ENCODE measurements around the gene HIP1. TPM values are rescaled to one million over a fixed set of nuclear protein-coding genes. Genes with fewer than 3 reads are reported as not detected.
"Not testable (repeated sequence)": the region's sequence is repeated elsewhere in the genome, so short reads cannot be mapped to it uniquely, and the experiment has no call there.

The HIP1 gene
- total and polyA plus RNA-seq, 3 experiments from 2014 or later = 6.1 to 7.4 (median 6.7) TPM

DNA sequence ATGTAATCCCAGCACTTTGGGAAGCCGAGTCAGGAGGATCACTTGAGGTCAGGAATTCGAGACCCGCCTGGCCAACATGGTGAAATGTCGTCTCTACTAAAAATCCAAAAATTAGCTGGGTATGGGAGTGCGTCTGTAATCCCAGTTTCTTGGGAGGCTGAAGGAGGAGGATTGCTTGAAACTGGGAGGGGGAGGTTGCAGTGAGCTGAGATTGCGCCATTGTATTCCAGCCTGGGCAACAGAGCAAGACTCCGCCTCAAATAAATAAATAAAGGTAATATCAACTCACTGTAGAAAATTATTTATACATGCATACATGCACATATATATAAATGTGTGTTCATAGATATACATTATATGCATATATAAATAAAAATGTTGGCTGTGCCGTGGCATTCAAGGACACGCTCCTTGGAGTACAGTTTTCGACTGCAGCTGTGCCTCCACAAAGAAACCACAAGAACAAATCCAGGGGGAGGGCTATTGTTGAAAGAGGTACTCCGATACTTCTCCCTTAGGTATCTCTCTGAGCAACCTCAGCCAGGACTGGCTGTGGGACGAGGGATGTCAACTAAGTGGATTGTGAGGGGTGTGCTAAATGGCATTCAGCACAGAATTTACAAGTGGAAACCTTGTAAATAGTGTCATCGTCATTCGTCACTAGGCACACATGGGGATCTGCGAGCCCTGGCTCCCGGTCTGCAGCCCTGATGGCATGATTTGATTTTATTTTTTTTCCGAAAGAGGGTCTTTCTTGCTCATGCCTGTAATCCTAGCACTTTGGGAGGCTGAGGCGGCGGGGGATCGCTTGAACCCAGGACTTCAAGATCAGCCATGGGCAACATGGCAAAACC, 49.3 kb downstream of the HIP1 start:
- Histone ChIP-seq H3K4me3 (ENCODE audit: low read length) (no peak overlapping the region), H3K27me3 (ENCODE audit: insufficient read depth, low read length, poor library complexity, severe bottlenecking) (no peaks in the 10 kb centered on the region), H3K9me3 (ENCODE audit: low read length) (no peaks in the 10 kb centered on the region), H3K4me1 (ENCODE audit: insufficient read depth, low read length) (no peaks in the 10 kb centered on the region), H3K27ac (ENCODE audit: low read depth, low read length) (no peak overlapping the region), H3K36me3 (ENCODE audit: insufficient read depth, low read length) (no peaks in the 10 kb centered on the region)
- POLR2A ChIA-PET = no interaction called here
- peaks cover 0 to 2% (median 0%) of the 10 kb centered on the region in 3 donors for H3K36me3 Mint-ChIP-seq
- no peaks in the 10 kb centered on the region for H3K9me3 Mint-ChIP-seq
- no peak for DNase-seq
- CTCF ChIA-PET = no interaction called here
- no peak overlapping the region for H3K27ac Mint-ChIP-seq
- H3K27me3 Mint-ChIP-seq = peaks cover 0 to 2% of the 10 kb centered on the region in 2 donors
- peaks cover 0 to 9% (median 0%) of the 10 kb centered on the region in 3 donors for H3K4me1 Mint-ChIP-seq
- peak overlapping the region in 1 of 7 donors; percentile 9 for H3K4me3 Mint-ChIP-seq

- no peaks in the 10 kb centered on the region for H3K4me1 ChIP-seq (ENCODE audit: insufficient read depth, low read length)
- DNase-seq = no peak
- Mint-ChIP-seq H3K27me3 (peaks cover 0 to 2% of the 10 kb centered on the region in 2 donors), H3K9me3 (no peaks in the 10 kb centered on the region), H3K27ac (no peak overlapping the region), H3K4me3 (peak overlapping the region in 1 of 7 donors; percentile 52), H3K4me1 (peaks cover 0 to 10% (median 0%) of the 10 kb centered on the region in 3 donors), H3K36me3 (peaks cover 0 to 2% (median 0%) of the 10 kb centered on the region in 3 donors)
- H3K27ac ChIP-seq (ENCODE audit: low read depth, low read length) = no peak overlapping the region
- POLR2A ChIA-PET = interaction anchor here (0.6 kb wide), 1 partner anchor 28 kb away, joined by 3 read pairs; no protein-coding TSS in a partner anchor
- CTCF ChIA-PET = no interaction called here
- H3K36me3 ChIP-seq (ENCODE audit: insufficient read depth, low read length) = no peaks in the 10 kb centered on the region
- H3K27me3 ChIP-seq (ENCODE audit: insufficient read depth, low read length, poor library complexity, severe bottlenecking) = no peaks in the 10 kb centered on the region
- H3K4me3 ChIP-seq (ENCODE audit: low read length) = no peak overlapping the region
- no peaks in the 10 kb centered on the region for H3K9me3 ChIP-seq (ENCODE audit: low read length)
Observed at GRCh38 chr7:75688200-75689136, 50.3 kb downstream of the HIP1 start.

DNA sequence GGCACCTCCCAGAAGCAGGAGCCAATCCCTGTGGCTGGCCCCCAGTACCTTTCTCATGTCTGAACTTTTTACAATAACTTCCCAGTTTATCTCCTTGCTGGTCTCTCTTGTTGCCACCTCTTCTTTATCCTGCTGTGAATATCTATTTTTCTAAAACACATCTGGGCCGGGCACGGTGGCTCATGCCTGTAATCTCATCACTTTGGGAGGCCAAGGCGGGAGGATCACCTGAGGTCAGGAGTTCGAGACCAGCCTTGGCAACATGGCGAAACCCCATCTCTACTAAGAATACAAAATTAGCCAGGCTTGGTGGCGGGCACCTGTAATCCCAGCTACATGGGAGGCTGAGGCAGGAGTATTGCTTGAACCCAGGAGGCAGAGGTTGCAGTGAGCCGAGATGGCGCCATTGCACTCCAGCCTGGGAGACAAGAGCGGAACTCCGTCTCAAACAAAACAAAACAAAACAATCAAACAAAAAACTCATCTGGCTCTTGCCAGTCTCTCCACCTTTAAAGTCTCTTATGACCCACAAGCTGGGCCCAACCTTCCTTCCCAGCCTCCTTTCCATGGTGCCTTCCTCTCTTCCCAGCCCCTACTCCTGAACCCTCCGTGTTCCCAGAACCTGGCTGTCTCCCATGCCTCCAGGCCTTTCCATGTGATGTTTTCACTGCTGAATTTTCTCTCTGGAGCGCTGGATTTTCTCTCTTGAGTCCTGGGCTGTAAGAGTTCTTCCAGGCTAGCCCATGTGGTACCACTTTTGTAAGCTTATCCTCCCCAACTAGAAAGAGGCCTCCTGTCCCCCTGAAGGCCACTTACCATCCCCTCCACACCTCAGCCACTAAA, 51.3 kb downstream of the HIP1 start:
- Mint-ChIP-seq H3K27ac (no peak overlapping the region), H3K4me1 (peaks cover 0 to 10% (median 0%) of the 10 kb centered on the region in 3 donors), H3K4me3 (no peak overlapping the region), H3K36me3 (no peaks in the 10 kb centered on the region), H3K27me3 (peaks cover 0 to 2% of the 10 kb centered on the region in 2 donors), H3K9me3 (no peaks in the 10 kb centered on the region)
- no peaks in the 10 kb centered on the region for H3K36me3 ChIP-seq (ENCODE audit: insufficient read depth, low read length)
- no peaks in the 10 kb centered on the region for H3K27me3 ChIP-seq (ENCODE audit: insufficient read depth, low read length, poor library complexity, severe bottlenecking)
- no peaks in the 10 kb centered on the region for H3K9me3 ChIP-seq (ENCODE audit: low read length)
- no peak overlapping the region for H3K27ac ChIP-seq (ENCODE audit: low read depth, low read length)
- no peak overlapping the region for H3K4me3 ChIP-seq (ENCODE audit: low read length)
- no peaks in the 10 kb centered on the region for H3K4me1 ChIP-seq (ENCODE audit: insufficient read depth, low read length)
- ChIA-PET CTCF (no interaction called here), POLR2A (interaction anchor here (0.6 kb wide), 1 partner anchor 29 kb away, joined by 3 read pairs; no protein-coding TSS in a partner anchor)
- no peak for DNase-seq

DNA sequence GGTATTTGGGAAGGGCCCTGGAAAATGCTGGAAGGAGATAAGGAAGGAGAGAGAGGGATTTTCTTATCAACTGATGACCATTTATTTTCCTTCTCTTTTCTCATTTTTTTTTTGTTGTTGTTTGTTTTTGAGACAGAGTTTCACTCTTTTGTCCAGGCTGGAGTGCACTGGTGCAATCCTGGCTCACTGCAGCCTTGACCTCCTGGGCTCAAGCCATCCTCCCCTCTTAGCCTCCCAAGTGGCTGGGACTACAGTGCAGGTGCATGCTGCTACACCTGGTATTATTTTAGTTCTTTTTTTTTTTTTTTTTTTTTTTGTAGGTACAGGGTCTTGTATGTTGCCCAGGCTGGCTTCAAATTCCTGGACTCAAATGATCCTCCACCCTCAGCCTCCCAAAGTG, 52.2 kb downstream of the HIP1 start:
- no peak overlapping the region for H3K4me3 Mint-ChIP-seq
- no peak for DNase-seq
- no peaks in the 10 kb centered on the region for H3K36me3 ChIP-seq (ENCODE audit: insufficient read depth, low read length)
- no peak overlapping the region for H3K27ac ChIP-seq (ENCODE audit: low read depth, low read length)
- H3K36me3 Mint-ChIP-seq = no peaks in the 10 kb centered on the region
- H3K27me3 Mint-ChIP-seq = peaks cover 0 to 2% of the 10 kb centered on the region in 2 donors
- H3K27ac Mint-ChIP-seq = peak overlapping the region in 2 of 8 donors; percentile 23 to 43
- no peaks in the 10 kb centered on the region for H3K27me3 ChIP-seq (ENCODE audit: insufficient read depth, low read length, poor library complexity, severe bottlenecking)
- no peaks in the 10 kb centered on the region for H3K9me3 Mint-ChIP-seq
- H3K4me1 Mint-ChIP-seq = peaks cover 0 to 10% (median 0%) of the 10 kb centered on the region in 3 donors
- ChIA-PET POLR2A (no interaction called here), CTCF (no interaction called here)
- H3K9me3 ChIP-seq (ENCODE audit: low read length) = no peaks in the 10 kb centered on the region
- H3K4me1 ChIP-seq (ENCODE audit: insufficient read depth, low read length) = no peaks in the 10 kb centered on the region
- H3K4me3 ChIP-seq (ENCODE audit: low read length) = no peak overlapping the region

DNA sequence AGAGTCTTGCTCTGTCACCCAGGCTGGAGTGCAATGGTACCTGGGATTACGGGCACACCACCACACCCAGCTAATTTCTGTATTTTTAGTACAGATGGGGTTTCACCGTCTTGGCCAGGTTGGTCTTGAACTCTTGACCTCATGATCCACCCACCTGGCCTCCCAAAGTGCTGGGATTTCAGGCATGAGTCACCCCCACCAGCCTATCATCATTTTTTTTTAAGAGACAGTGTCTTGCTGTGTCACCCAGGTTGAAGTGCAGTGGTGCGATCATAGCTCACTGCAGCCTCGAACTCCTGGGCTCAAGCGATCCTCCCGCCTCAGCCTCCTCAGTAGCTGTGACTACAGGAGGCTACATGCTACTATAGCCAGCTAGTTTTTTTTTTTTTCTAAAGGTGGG, 56.7 kb downstream of the HIP1 start:
- CTCF ChIA-PET; H3K4me3 ChIP-seq (ENCODE audit: low read length); H3K9me3 ChIP-seq (ENCODE audit: low read length); H3K9me3 Mint-ChIP-seq; H3K27me3 ChIP-seq (ENCODE audit: insufficient read depth, low read length, poor library complexity, severe bottlenecking); H3K36me3 Mint-ChIP-seq; H3K27me3 Mint-ChIP-seq; H3K4me1 Mint-ChIP-seq; H3K4me3 Mint-ChIP-seq; H3K4me1 ChIP-seq (ENCODE audit: insufficient read depth, low read length); POLR2A ChIA-PET; H3K36me3 ChIP-seq (ENCODE audit: insufficient read depth, low read length); H3K27ac ChIP-seq (ENCODE audit: low read depth, low read length); DNase-seq: not testable (repeated sequence)
- peak overlapping the region in 1 of 8 donors; percentile 46 for H3K27ac Mint-ChIP-seq

DNA sequence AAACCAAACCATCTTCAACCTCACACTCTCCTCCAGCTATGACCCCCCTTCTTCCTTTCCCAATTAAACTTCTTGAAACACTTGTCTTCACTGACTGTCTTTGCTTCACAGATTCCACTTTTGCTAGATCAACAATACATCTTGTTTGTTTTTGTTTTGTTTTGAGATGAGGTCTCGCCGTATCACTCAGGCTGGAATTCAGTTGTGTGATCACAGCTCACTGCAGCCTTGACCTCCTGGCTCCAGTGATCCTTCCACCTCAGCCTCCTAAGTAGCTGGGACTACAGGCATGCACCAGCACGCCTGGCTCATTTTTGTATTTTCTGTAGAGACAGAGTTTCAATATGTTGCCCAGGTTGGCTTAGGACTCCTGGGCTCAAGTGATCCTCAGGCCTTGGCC, 59.7 kb downstream of the HIP1 start:
- no peak for DNase-seq
- Mint-ChIP-seq H3K4me1 (no peaks in the 10 kb centered on the region), H3K27ac (no peak overlapping the region), H3K27me3 (no peaks in the 10 kb centered on the region), H3K4me3 (no peak overlapping the region), H3K9me3 (peaks cover 0 to 2% (median 0%) of the 10 kb centered on the region in 5 donors), H3K36me3 (peaks cover 5 to 8% (median 5%) of the 10 kb centered on the region in 3 donors)
- H3K36me3 ChIP-seq (ENCODE audit: insufficient read depth, low read length) = no peaks in the 10 kb centered on the region
- H3K4me3 ChIP-seq (ENCODE audit: low read length) = no peak overlapping the region
- no peaks in the 10 kb centered on the region for H3K9me3 ChIP-seq (ENCODE audit: low read length)
- CTCF ChIA-PET = no interaction called here
- POLR2A ChIA-PET = no interaction called here
- no peaks in the 10 kb centered on the region for H3K4me1 ChIP-seq (ENCODE audit: insufficient read depth, low read length)
- no peaks in the 10 kb centered on the region for H3K27me3 ChIP-seq (ENCODE audit: insufficient read depth, low read length, poor library complexity, severe bottlenecking)
- H3K27ac ChIP-seq (ENCODE audit: low read depth, low read length) = no peak overlapping the region

DNA sequence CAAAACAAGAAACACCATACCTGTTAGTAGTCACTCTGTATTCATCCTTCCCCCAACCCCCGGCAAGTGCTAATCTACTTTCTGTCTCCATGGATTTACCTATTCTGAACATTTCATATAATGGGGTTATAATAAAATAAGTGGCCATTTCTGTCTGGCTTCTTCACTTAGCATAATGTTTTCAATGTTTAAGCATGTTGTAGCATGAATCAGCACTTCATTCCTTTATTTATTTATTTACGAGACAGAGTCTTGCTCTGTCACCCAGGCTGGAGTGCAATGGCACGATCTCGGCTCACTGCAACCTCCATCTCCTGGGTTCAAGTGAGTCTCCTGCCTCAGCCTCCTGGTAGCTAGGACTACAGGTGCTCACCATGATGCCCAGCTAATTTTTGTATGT, 69.2 kb downstream of the HIP1 start:
- no peak overlapping the region for H3K27ac ChIP-seq (ENCODE audit: low read depth, low read length)
- POLR2A ChIA-PET = no interaction called here
- H3K4me3 Mint-ChIP-seq = no peak overlapping the region
- H3K9me3 ChIP-seq (ENCODE audit: low read length) = no peaks in the 10 kb centered on the region
- CTCF ChIA-PET = no interaction called here
- no peaks in the 10 kb centered on the region for H3K4me1 ChIP-seq (ENCODE audit: insufficient read depth, low read length)
- no peak overlapping the region for H3K27ac Mint-ChIP-seq
- no peaks in the 10 kb centered on the region for H3K4me1 Mint-ChIP-seq
- H3K27me3 ChIP-seq (ENCODE audit: insufficient read depth, low read length, poor library complexity, severe bottlenecking) = no peaks in the 10 kb centered on the region
- DNase-seq = no peak
- H3K36me3 ChIP-seq (ENCODE audit: insufficient read depth, low read length) = no peaks in the 10 kb centered on the region
- H3K36me3 Mint-ChIP-seq = peaks cover 0 to 2% (median 2%) of the 10 kb centered on the region in 3 donors
- no peaks in the 10 kb centered on the region for H3K27me3 Mint-ChIP-seq
- H3K4me3 ChIP-seq (ENCODE audit: low read length) = no peak overlapping the region
- H3K9me3 Mint-ChIP-seq = no peaks in the 10 kb centered on the region

Data from CD8-positive, alpha-beta memory T cell (primary cell).